Ectodermal cell (in vitro differentiated cells): ENCODE data around the gene SLC9A2.

Source experiments
- H3K27ac ChIP-seq: 2 replicates; pipeline ENCODE4 v1.7.0; 2013; ENCODE audit warnings: mild to moderate bottlenecking, low read depth, low read length; ENCODE audit not compliant: insufficient read depth, poor library complexity, severe bottlenecking
- H3K27me3 ChIP-seq: 2 replicates; pipeline ENCODE4 v1.7.0; 2013; ENCODE audit warnings: mild to moderate bottlenecking, low read length; ENCODE audit not compliant: insufficient read depth, control insufficient read depth, poor library complexity, severe bottlenecking
- H3K36me3 ChIP-seq: one replicate; pipeline ENCODE4 v1.7.0; 2013; ENCODE audit warnings: low read length; ENCODE audit not compliant: control insufficient read depth, insufficient read depth
- H3K4me1 ChIP-seq: one replicate; pipeline ENCODE4 v1.7.0; 2013; ENCODE audit warnings: low read length; ENCODE audit not compliant: control insufficient read depth, insufficient read depth
- H3K4me3 ChIP-seq: 2 replicates; pipeline ENCODE4 v1.7.0; 2013; ENCODE audit warnings: low read depth, low read length, control low read depth; ENCODE audit not compliant: insufficient read depth
- H3K9me3 ChIP-seq: 2 replicates; pipeline ENCODE4 v1.7.0; 2013; ENCODE audit warnings: mild to moderate bottlenecking, low read length, moderate library complexity; ENCODE audit not compliant: control insufficient read depth
- WGBS, 2 experiments: methylation state at CpG; one replicate each; pipeline ENCODE4 v1.1.7; 2013; ENCODE audit warnings: missing lambda C conversion rate in 2 of 2; 5-methylcytosine and 5-hydroxymethylcytosine counted together

Gene SLC9A2

GRCh38 chr2:102618452-102619413 lies 620 bp upstream of the SLC9A2 start:
- Histone ChIP-seq H3K4me3 (peak overlapping the region; percentile 53), H3K36me3 (no peaks in the 10 kb centered on the region), H3K27me3 (peaks cover 76% of the 10 kb centered on the region), H3K9me3 (no peaks in the 10 kb centered on the region), H3K27ac (no peak overlapping the region), H3K4me1 (peaks cover 3% of the 10 kb centered on the region)
- 2% methylated on average over 58 to 59 of the region's 59 CpGs for WGBS, 2 experiments

GRCh38 chr2:102620332-102620731 lies 979 bp downstream of the SLC9A2 start:
- Histone ChIP-seq H3K27me3 (peaks cover 76% of the 10 kb centered on the region), H3K36me3 (no peaks in the 10 kb centered on the region), H3K9me3 (no peaks in the 10 kb centered on the region), H3K27ac (no peak overlapping the region), H3K4me3 (no peak overlapping the region), H3K4me1 (peaks cover 3% of the 10 kb centered on the region)
- WGBS, 2 experiments: 41 to 48% methylated on average over 10 to 11 of the region's 11 CpGs

GRCh38 chr2:102621630-102622029 lies 2.3 kb downstream of the SLC9A2 start:
- 83 to 85% methylated on average over 4 of the region's 4 CpGs for WGBS, 2 experiments
- peaks cover 68% of the 10 kb centered on the region for H3K27me3 ChIP-seq
- H3K4me1 ChIP-seq: peaks cover 3% of the 10 kb centered on the region
- H3K9me3 ChIP-seq: no peaks in the 10 kb centered on the region
- no peak overlapping the region for H3K27ac ChIP-seq
- no peak overlapping the region for H3K4me3 ChIP-seq
- no peaks in the 10 kb centered on the region for H3K36me3 ChIP-seq

- Histone ChIP-seq H3K4me1 (peaks cover 3% of the 10 kb centered on the region), H3K27ac (no peak overlapping the region), H3K27me3 (peaks cover 58% of the 10 kb centered on the region), H3K9me3 (no peaks in the 10 kb centered on the region), H3K4me3 (no peak overlapping the region), H3K36me3 (no peaks in the 10 kb centered on the region)
- 95 to 100% methylated on average over 2 to 3 of the region's 3 CpGs for WGBS, 2 experiments
These were observed 3.3 kb downstream of the SLC9A2 start for GRCh38 chr2:102622646-102623045.

DNA sequence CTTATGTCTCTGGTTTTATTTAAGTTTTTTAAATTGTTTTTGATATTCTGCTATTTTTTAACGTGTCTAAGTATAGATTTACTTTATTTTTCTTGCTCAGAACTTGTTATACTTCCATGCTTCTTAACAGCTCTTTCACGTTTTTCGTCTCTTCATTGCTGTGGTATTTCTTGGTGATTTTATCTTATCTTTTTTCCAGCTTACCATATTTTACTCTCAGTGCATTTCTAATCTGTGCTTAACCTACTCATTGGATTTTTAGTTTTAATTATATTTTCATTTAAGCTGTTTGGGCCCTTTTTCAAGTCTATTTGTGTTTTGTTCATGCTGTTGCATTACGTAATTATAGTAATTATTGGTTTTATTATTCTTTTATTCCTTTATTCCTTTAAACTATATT lies 11.1 kb downstream of the SLC9A2 start:
- no peaks in the 10 kb centered on the region for H3K9me3 ChIP-seq
- H3K27ac ChIP-seq: no peak overlapping the region
- H3K4me3 ChIP-seq: no peak overlapping the region
- no peaks in the 10 kb centered on the region for H3K4me1 ChIP-seq
- no peaks in the 10 kb centered on the region for H3K27me3 ChIP-seq
- H3K36me3 ChIP-seq: no peaks in the 10 kb centered on the region
- WGBS, 2 experiments: 74% methylated on average over 3 of the region's 4 CpGs; no CpG with 5 or more reads in 1 of the 2 experiments

DNA sequence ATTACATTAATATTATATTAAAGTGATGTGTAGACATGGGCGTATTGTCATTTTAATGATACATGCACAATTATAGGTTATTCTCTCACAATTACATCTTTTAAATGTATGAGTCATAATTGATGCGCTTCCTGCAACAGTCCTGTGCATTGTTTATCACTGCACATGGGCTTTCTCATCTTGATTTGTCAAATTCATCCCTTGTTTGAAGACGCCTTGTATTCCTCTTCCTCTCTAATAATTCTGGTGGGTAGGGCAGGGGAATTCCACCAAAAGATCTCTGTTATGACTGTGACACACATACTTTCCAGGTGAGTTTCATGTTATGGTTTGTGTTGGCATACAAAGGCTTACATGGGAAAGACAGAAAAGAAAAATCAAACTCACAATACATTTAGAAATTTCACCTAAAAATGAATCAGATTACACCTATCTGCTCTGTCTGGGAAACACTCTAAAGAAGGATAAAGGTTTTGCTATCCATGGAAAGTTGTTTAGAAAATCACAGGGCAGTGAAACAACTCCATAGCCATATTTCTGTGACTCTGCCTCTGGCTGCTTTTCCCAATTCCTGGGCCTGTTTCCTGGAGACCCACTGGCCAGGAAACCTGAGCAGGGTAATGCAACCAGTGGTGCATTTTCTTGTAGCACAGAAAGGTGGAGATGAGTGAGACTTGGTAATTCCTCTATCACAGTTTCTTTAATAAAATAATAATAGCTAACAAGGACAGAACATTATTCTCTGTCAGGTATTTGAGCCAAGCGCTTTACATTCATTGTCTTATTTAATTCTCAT lies 13.2 kb downstream of the SLC9A2 start:
- H3K27me3 ChIP-seq: no peaks in the 10 kb centered on the region

DNA sequence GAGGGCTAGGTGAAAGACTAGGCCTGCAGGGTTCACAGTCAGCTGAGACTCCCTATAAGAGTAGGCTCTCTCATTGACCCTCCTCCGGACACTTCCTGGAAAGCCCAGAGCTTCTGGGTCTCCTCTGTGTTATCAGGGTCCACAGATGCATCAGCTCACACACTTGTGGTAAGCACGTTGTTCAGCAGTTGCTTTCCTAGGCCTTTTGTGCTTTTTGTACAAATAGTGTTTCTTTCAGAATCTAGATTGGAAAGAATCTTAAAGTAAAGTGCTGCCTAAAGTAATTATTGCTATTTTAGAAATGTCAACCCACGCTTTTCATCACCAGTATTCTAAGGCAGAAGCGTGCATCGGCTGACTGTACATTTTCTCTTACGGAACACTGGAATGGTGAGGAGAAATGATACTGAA lies 15.5 kb downstream of the SLC9A2 start:
- no peak overlapping the region for H3K27ac ChIP-seq
- no peaks in the 10 kb centered on the region for H3K4me1 ChIP-seq
- H3K27me3 ChIP-seq: no peaks in the 10 kb centered on the region
- no peaks in the 10 kb centered on the region for H3K36me3 ChIP-seq
- H3K9me3 ChIP-seq: no peaks in the 10 kb centered on the region
- WGBS, 2 experiments: 97 to 98% methylated on average over 6 of the region's 6 CpGs
- H3K4me3 ChIP-seq: no peak overlapping the region

More for the DNA sequence above, 13.2 kb downstream of the SLC9A2 start:
- Histone ChIP-seq H3K4me1 (no peaks in the 10 kb centered on the region), H3K9me3 (no peaks in the 10 kb centered on the region), H3K4me3 (no peak overlapping the region), H3K36me3 (no peaks in the 10 kb centered on the region), H3K27ac (no peak overlapping the region)
- 88 to 100% methylated on average over 1 to 3 of the region's 4 CpGs for WGBS, 2 experiments

DNA sequence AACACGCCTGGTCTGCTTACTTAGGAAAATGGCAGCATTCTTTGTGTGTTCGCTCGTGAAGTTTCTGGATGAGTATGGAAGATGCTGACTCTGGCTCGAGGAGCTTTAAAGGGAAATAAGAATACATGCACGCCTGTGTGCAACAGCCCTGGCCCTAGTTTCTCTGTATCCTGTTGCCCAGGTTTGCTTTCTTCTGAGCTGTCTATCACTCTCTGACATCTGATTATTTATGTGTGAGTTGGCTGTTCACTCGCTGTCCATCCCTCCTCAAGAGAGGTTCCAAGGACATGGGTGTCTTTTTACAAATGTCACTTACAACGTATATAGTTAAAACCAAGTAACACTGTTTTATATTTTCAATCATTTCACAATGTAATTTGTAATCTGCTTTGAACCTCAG lies 16.0 kb downstream of the SLC9A2 start:
- no peaks in the 10 kb centered on the region for H3K27me3 ChIP-seq
- 91 to 95% methylated on average over 5 to 7 of the region's 7 CpGs for WGBS, 2 experiments
- no peak overlapping the region for H3K4me3 ChIP-seq
- no peaks in the 10 kb centered on the region for H3K9me3 ChIP-seq
- H3K27ac ChIP-seq: no peak overlapping the region
- H3K4me1 ChIP-seq: no peaks in the 10 kb centered on the region
- H3K36me3 ChIP-seq: no peaks in the 10 kb centered on the region

- Histone ChIP-seq H3K36me3 (no peaks in the 10 kb centered on the region), H3K4me3 (no peak overlapping the region), H3K9me3 (no peaks in the 10 kb centered on the region), H3K27me3 (no peaks in the 10 kb centered on the region), H3K4me1 (no peaks in the 10 kb centered on the region), H3K27ac (no peak overlapping the region)
- WGBS, 2 experiments: 86 to 90% methylated on average over 5 of the region's 5 CpGs
These were observed 17.0 kb downstream of the SLC9A2 start for GRCh38 chr2:102636283-102636907.

- no peaks in the 10 kb centered on the region for H3K27me3 ChIP-seq
- H3K4me3 ChIP-seq: no peak overlapping the region
- WGBS, 2 experiments: 86 to 89% methylated on average over 4 of the region's 4 CpGs
- no peak overlapping the region for H3K27ac ChIP-seq
- H3K9me3 ChIP-seq: no peaks in the 10 kb centered on the region
- H3K4me1 ChIP-seq: no peaks in the 10 kb centered on the region
- H3K36me3 ChIP-seq: no peaks in the 10 kb centered on the region
These were observed 18.0 kb downstream of the SLC9A2 start for GRCh38 chr2:102637358-102637757.
